Neural progenitor cell (in vitro differentiated cells): ENCODE data around the gene VARS2. TPM values are rescaled to one million over a fixed set of nuclear protein-coding genes. Genes with fewer than 3 reads are reported as not detected.

Source experiments
- DNase-seq: peaks from one replicate; pipeline ENCODE4 v3.0.0-alpha.2; 2016; ENCODE audit warnings: low spot score
- H2AFZ ChIP-seq: fragments of 200-600 bp; sonication (generic); replicated peaks from 2 replicates; pipeline ENCODE4 v1.6.1; 2016; ENCODE audit warnings: antibody characterized with exemption
- H3F3A ChIP-seq: fragments of 200-600 bp; sonication (generic); 2 replicates; pipeline ENCODE4 v1.6.1; 2016; ENCODE audit warnings: antibody characterized with exemption, low read depth
- H3K27ac ChIP-seq: fragments of 200-600 bp; sonication (generic); 2 replicates; pipeline ENCODE4 v1.5.1; 2016; ENCODE audit warnings: mild to moderate bottlenecking
- H3K27me3 ChIP-seq: fragments of 200-600 bp; sonication (generic); 2 replicates; pipeline ENCODE4 v1.6.1; 2016; ENCODE audit warnings: mild to moderate bottlenecking, moderate library complexity
- H3K36me3 ChIP-seq: fragments of 200-600 bp; sonication (generic); 2 replicates; pipeline ENCODE4 v1.5.1; 2016
- H3K4me1 ChIP-seq: fragments of 200-600 bp; sonication (generic); 2 replicates; pipeline ENCODE4 v1.6.1; 2016; ENCODE audit warnings: mixed run types
- H3K4me2 ChIP-seq: fragments of 200-600 bp; sonication (generic); 2 replicates; pipeline ENCODE4 v1.6.1; 2016
- H3K4me3 ChIP-seq: fragments of 200-600 bp; sonication (generic); 2 replicates; pipeline ENCODE4 v1.5.1; 2016
- H3K79me2 ChIP-seq: fragments of 200-600 bp; sonication (generic); 2 replicates; pipeline ENCODE4 v1.6.1; 2016; ENCODE audit warnings: low read depth
- H3K9ac ChIP-seq: fragments of 200-600 bp; sonication (generic); 2 replicates; pipeline ENCODE4 v1.6.1; 2016
- H3K9me3 ChIP-seq: fragments of 200-600 bp; sonication (generic); 2 replicates; pipeline ENCODE4 v1.5.1; 2016; ENCODE audit warnings: low read depth
- H4K20me1 ChIP-seq: fragments of 200-600 bp; sonication (generic); 2 replicates; pipeline ENCODE4 v1.6.1; 2016; ENCODE audit warnings: low read depth
- H3K27ac Mint-ChIP-seq: 3 replicates; pipeline ENCODE4 v1.8.0; 2021; ENCODE audit warnings: mixed read lengths
- H3K27me3 Mint-ChIP-seq: 2 replicates; pipeline ENCODE4 v1.8.0; 2022; ENCODE audit warnings: low read depth, mild to moderate bottlenecking, inconsistent platforms, moderate library complexity, mixed read lengths; ENCODE audit not compliant: insufficient read depth
- H3K36me3 Mint-ChIP-seq: 3 replicates; pipeline ENCODE4 v1.8.0; 2021; ENCODE audit warnings: mixed read lengths
- H3K4me1 Mint-ChIP-seq: 3 replicates; pipeline ENCODE4 v1.8.0; 2021; ENCODE audit warnings: mixed read lengths
- H3K4me3 Mint-ChIP-seq: 3 replicates; pipeline ENCODE4 v1.8.0; 2021; ENCODE audit warnings: mild to moderate bottlenecking, moderate library complexity, mixed read lengths
- H3K9me3 Mint-ChIP-seq: 3 replicates; pipeline ENCODE4 v1.8.0; 2020; ENCODE audit warnings: mixed read lengths
- CTCF ChIP-seq: fragments of 200-600 bp; sonication (generic); IDR thresholded peaks from 2 replicates; pipeline ENCODE4 v1.5.1; 2017; ENCODE audit warnings: antibody characterized with exemption, mild to moderate bottlenecking
- EZH2 ChIP-seq: fragments of 200-600 bp; sonication (generic); IDR thresholded peaks from 2 replicates; pipeline ENCODE4 v1.6.1; 2017; ENCODE audit warnings: antibody characterized with exemption, mild to moderate bottlenecking, moderate library complexity
- EZH2phosphoT487 ChIP-seq: fragments of 200-600 bp; sonication (generic); IDR thresholded peaks from 2 replicates; pipeline ENCODE4 v1.6.1; 2017; ENCODE audit warnings: antibody characterized with exemption
- total RNA-seq: library from RNA; depleted of rRNA; stranded (reverse); fragments of >200 nt; gene quantifications from 2 replicates; pipeline ENCODE4 v1.2.3, GENCODE V29; 2015; ENCODE audit warnings: low replicate concordance

VARS2 gene
- total RNA-seq, 1 donor from 2014 or later: 21.5 TPM

- peaks cover 87% of the 10 kb centered on the region for H4K20me1 ChIP-seq
- no peak overlapping the region for H3K4me3 ChIP-seq
- H3K9ac ChIP-seq: no peak overlapping the region
- Mint-ChIP-seq H3K4me1 (peaks cover 52% of the 10 kb centered on the region), H3K27me3 (peaks cover 10% of the 10 kb centered on the region), H3K27ac (no peak overlapping the region), H3K4me3 (peak overlapping the region; percentile 22), H3K9me3 (no peaks in the 10 kb centered on the region), H3K36me3 (peaks cover 26% of the 10 kb centered on the region)
- DNase-seq: no peak
- H3K4me1 ChIP-seq: peaks cover 55% of the 10 kb centered on the region
- peak overlapping the region; percentile 6 for H3K27ac ChIP-seq
- no peaks in the 10 kb centered on the region for H3K27me3 ChIP-seq
- H3F3A ChIP-seq: peaks cover 40% of the 10 kb centered on the region
- H3K4me2 ChIP-seq: peak overlapping the region; percentile 99
- peaks cover 4% of the 10 kb centered on the region for H3K36me3 ChIP-seq
- H3K9me3 ChIP-seq: no peaks in the 10 kb centered on the region
- no peak for TF ChIP-seq EZH2phosphoT487
- no peak for TF ChIP-seq EZH2
- TF ChIP-seq CTCF: no peak
- no peak overlapping the region for H2AFZ ChIP-seq
- peaks cover 98% of the 10 kb centered on the region for H3K79me2 ChIP-seq
Measured at GRCh38 chr6:30887901-30888815, 25.9 kb upstream of the VARS2 start.

- no peak overlapping the region for H3K4me3 ChIP-seq
- no peak for DNase-seq
- no peaks in the 10 kb centered on the region for H3K27me3 ChIP-seq
- H3F3A ChIP-seq: peaks cover 32% of the 10 kb centered on the region
- peaks cover 52% of the 10 kb centered on the region for H3K4me1 ChIP-seq
- Mint-ChIP-seq H3K4me3 (peak overlapping the region; percentile 18), H3K4me1 (peaks cover 47% of the 10 kb centered on the region), H3K9me3 (no peaks in the 10 kb centered on the region), H3K36me3 (peaks cover 26% of the 10 kb centered on the region), H3K27me3 (peaks cover 10% of the 10 kb centered on the region), H3K27ac (no peak overlapping the region)
- H3K4me2 ChIP-seq: no peak overlapping the region
- TF ChIP-seq EZH2phosphoT487: no peak
- TF ChIP-seq EZH2: no peak
- no peak for TF ChIP-seq CTCF
- no peaks in the 10 kb centered on the region for H3K9me3 ChIP-seq
- H3K27ac ChIP-seq: peak overlapping the region; percentile 6
- no peak overlapping the region for H3K9ac ChIP-seq
- peaks cover 82% of the 10 kb centered on the region for H4K20me1 ChIP-seq
- peaks cover 4% of the 10 kb centered on the region for H3K36me3 ChIP-seq
- H3K79me2 ChIP-seq: peaks cover 96% of the 10 kb centered on the region
- H2AFZ ChIP-seq: no peak overlapping the region
Measured at GRCh38 chr6:30888816-30889495, 25.1 kb upstream of the VARS2 start.

- Mint-ChIP-seq H3K9me3 (no peaks in the 10 kb centered on the region), H3K4me3 (no peak overlapping the region), H3K27me3 (peaks cover 10% of the 10 kb centered on the region), H3K4me1 (peaks cover 47% of the 10 kb centered on the region), H3K27ac (peak overlapping the region; percentile 55), H3K36me3 (peaks cover 29% of the 10 kb centered on the region)
- H3K4me2 ChIP-seq: no peak overlapping the region
- H2AFZ ChIP-seq: no peak overlapping the region
- no peak for DNase-seq
- H3F3A ChIP-seq: peaks cover 30% of the 10 kb centered on the region
- H3K9me3 ChIP-seq: no peaks in the 10 kb centered on the region
- no peak overlapping the region for H3K9ac ChIP-seq
- H3K79me2 ChIP-seq: peaks cover 91% of the 10 kb centered on the region
- TF ChIP-seq CTCF (no peak), EZH2 (no peak), EZH2phosphoT487 (no peak)
- H3K4me3 ChIP-seq: no peak overlapping the region
- H3K36me3 ChIP-seq: peaks cover 4% of the 10 kb centered on the region
- H3K27ac ChIP-seq: no peak overlapping the region
- H3K4me1 ChIP-seq: peaks cover 52% of the 10 kb centered on the region
- H3K27me3 ChIP-seq: no peaks in the 10 kb centered on the region
- peaks cover 82% of the 10 kb centered on the region for H4K20me1 ChIP-seq
Measured at GRCh38 chr6:30889496-30889885, 24.5 kb upstream of the VARS2 start.
